ENCODE data around the gene TMEM91.
"Not testable (repeated sequence)": the region's sequence is repeated elsewhere in the genome, so short reads cannot be mapped to it uniquely, and the experiment has no call there.

Gene TMEM91

GRCh38 chr19:41353466-41354342 lies 22.6 kb upstream of the TMEM91 start, which contains the start of gene TGFB1:
TGFB1 (minus strand) TSS chr19:41353922; CDS start chr19:41353044, 878 bp downstream.
- peak; percentile 66 for DNase-seq

DNA sequence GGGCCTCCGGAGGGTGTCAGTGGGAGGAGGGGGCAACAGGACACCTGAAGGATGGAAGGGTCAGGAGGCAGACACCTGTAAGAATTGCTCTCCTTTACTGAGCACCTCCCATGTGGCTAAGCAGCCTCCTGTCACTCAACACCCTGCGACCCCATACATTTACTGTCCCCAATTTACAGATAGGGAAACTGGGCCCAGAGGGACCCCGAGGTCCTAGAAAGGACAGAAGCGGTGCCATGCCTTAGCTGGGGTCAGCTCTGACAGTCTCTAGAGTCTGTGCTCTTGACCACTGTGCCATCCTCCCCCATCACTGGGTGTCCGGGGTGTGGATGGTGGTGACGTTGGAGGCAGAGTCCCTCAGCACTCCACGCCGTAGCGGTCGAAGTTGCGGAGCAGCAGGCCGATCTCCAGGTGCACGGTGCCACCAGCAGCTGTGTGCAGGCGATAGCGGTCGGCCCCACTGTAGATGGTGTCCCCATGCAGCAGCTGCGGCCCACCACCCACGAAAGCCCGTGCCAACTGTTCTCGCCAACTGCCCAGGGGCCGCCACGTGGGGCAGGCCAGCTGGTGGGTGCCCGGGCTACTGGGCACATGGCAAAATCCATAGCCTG lies 21.9 kb upstream of the TMEM91 start:
- no peak for DNase-seq

DNA sequence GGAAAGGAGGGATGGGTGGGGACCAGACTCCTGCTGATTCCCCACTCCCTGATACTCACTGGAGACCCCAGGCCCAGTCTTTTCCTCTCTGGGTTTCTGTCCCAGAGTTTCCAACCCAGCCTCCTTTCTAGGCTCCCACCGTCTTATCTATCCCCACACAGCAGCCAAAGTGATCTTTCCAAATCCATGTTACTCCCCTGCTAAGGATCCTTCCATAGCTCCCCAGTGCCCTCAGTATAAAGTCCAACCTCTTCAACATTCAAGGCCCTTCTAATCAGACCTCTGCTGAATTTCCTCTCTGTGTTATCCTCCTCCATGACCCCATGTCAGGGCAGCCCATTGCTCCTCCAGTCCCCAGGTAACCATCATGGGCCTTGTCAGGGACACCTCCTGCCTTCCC lies 21.3 kb upstream of the TMEM91 start:
- no peak for DNase-seq

DNA sequence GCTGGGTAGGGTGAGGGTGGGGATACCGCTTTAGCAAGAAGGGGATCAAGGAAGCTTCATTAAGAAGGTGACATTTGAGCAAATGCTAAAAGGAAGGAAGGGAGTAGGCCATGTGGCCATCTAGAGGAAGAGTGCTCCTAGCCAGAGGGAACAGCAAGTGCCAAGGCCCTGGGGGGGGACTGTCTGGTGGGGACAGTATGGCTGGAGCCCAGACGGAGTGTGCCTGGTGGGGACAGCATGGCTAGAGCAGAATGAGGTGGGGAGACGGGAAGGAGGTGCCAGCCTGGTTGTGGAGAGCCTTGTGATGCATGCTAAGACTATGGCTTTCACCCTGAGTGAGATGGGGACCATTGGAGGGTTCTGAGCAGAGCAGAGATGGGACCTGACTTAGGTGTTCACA lies 20.5 kb upstream of the TMEM91 start:
- no peak for DNase-seq

- DNase-seq = no peak
These were observed 19.2 kb upstream of the TMEM91 start for GRCh38 chr19:41356984-41357739.

DNA sequence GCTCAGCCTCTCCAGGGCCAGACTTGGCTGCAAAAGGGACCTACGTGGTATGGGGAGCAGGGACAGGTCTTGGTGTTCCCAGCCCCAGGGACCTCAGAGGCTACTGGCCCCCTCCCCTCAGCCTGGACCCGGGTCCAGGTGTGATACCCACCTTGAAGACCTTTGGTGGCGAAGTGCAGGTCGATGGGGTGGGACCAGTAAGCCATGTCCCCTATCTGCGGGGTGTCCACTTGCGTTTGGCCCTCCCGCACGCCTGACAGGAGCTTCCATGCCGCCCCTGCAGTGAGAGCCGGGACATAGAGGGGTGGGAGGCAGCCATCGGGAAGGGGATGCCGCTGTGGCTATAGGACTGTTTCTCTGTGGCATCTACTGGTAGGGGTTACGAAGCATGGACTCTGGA lies 18.6 kb upstream of the TMEM91 start:
- no peak for DNase-seq

GRCh38 chr19:41359741-41360140 lies 16.6 kb upstream of the TMEM91 start:
- no peak for DNase-seq

DNA sequence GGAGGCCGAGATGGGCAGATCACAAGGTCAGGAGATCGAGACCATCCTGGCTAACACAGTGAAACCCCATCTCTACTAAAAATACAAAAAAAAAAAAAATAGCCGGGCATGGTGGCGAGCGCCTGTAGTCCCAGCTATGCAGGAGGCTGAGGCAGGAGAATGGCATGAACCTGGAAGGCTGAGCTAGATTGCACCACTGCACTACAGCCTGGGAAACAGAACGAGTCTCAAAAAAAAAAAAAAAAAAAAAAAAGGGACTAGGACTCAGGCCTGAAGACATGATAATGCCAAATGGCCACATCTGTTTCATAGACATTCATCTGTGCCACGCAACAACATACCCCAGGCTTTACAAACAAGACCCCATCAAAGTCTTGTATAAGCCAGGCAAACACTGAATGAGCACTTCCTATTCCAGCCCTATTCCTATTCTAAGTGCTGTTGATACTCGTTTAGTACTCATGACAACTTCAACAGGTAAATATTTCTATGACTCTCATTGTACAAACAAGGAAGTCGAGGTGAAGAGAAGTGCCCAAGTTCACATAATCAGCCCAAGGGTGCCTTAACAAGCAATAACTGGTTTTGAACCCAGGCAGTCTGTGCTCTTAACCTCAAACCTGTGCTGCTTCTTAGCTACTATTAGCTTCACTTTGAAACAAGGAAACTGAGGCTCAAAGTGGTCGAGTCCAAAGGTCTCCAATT lies 14.0 kb upstream of the TMEM91 start:
- no peak for DNase-seq

GRCh38 chr19:41363371-41363752 lies 13.0 kb upstream of the TMEM91 start:
- no peak for DNase-seq

- DNase-seq = peak; percentile 95
These were observed 12.4 kb upstream of the TMEM91 start, which contains the start of gene B9D2 for GRCh38 chr19:41363753-41364523. B9D2 (minus strand) TSS chr19:41364149; CDS start chr19:41363519, 630 bp downstream.

GRCh38 chr19:41364524-41365391 lies 11.6 kb upstream of the TMEM91 start:
- no peak for DNase-seq

DNA sequence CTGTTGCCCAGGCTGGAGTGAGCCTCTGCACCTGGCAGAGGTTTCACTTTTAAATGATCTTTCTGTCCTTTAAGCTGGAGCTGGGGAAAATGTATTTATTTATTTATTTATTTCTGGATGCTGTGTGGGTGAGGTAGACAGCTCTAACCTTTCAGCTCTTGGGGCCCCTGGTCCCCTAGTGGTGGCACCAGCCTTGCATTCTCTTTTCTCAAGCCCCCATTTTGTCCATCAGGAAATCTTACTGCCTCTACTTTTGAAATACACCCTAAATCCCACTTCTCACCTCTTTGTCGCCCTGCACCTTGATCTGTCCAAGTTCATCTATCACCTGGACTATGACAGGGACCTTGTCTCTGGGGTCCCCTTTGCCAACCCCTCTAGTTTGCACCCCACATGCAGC lies 10.2 kb upstream of the TMEM91 start:
- no peak for DNase-seq

GRCh38 chr19:41367848-41368301 lies 8.5 kb upstream of the TMEM91 start:
- no peak for DNase-seq

- DNase-seq = no peak
These were observed 6.6 kb upstream of the TMEM91 start for GRCh38 chr19:41369769-41370168.

GRCh38 chr19:41371119-41371518 lies 5.2 kb upstream of the TMEM91 start:
- not testable (repeated sequence) for DNase-seq

GRCh38 chr19:41371541-41371940 lies 4.8 kb upstream of the TMEM91 start:
- DNase-seq = no peak

GRCh38 chr19:41372501-41372900 lies 3.8 kb upstream of the TMEM91 start:
- no peak for DNase-seq

DNA sequence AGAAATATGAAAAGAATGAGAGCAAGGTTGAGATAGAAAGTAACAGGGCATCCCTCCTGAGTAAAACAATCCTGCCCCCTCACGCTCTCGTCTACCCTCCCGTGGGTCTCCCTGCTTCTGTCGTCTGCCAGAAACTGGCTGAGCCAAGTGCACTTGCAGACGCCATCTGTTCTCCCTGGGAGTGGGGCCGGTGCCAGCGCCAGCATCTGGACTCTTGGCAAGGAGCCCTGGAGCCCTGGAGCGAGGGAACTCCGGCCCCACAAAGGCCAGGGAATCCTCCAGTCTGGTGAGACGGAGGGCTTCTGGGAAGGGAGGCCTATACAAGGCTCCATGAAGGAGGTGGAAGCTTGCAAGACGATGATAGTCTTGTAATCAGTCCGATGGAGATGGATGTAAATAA lies 2.3 kb upstream of the TMEM91 start:
- no peak for DNase-seq

DNA sequence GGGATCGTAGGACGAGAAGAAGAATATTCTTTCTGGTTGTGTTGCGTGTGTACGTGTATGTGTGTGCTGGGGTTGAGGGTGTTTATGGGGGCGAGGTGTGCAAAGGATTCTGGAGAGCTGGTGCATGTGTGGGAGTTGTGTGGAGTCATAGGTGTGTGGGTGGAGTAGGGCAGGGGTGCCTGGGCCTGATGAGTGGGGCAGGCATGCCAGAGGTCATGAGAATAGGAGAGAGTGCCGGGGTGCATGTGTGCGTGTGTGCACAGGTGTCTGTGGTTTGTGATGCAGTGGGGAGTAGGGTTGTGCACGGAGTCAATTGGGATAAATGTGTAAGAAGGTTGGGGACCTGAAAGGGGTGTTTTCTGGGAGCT lies 649 bp downstream of the TMEM91 start:
- DNase-seq = no peak

GRCh38 chr19:41377977-41378709 lies 1.8 kb downstream of the TMEM91 start:
- DNase-seq = no peak
